Measurements from ENCODE around the gene PDE6B.

Gene PDE6B

DNA sequence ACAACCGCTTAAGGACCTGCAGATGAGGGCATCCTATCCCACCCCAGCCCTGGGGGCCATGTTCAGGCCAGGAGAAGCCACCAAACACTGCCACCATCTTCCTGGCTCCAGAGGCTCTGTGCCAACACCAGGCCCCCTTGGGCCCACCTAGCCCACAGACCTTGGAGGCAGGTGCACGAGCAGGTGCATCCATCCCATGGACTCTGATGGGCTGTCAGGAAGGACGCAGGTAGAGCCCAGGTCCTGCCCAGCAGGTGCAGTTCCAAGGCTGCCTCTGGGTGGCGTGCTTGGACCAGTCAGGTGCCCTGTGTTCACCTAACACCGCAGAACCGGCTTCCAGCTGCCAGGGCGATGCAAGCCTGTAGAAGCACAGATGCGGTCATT lies 22.8 kb upstream of the PDE6B start:
- no peak for TF ChIP-seq TAF1 (IDR thresholded peaks at IDR 0.05; ENCODE audit: borderline replicate concordance, insufficient read depth, low read length)
- peak; percentile 24 for TF ChIP-seq FOXP2 (optimal IDR thresholded peaks at IDR 0.05; ENCODE audit: borderline replicate concordance, extremely low read depth, extremely low read length, insufficient read depth)
- no peak for TF ChIP-seq POLR2AphosphoS5 (IDR thresholded peaks at IDR 0.05; ENCODE audit: low read depth, low read length)
- TF ChIP-seq, protein P1, sequence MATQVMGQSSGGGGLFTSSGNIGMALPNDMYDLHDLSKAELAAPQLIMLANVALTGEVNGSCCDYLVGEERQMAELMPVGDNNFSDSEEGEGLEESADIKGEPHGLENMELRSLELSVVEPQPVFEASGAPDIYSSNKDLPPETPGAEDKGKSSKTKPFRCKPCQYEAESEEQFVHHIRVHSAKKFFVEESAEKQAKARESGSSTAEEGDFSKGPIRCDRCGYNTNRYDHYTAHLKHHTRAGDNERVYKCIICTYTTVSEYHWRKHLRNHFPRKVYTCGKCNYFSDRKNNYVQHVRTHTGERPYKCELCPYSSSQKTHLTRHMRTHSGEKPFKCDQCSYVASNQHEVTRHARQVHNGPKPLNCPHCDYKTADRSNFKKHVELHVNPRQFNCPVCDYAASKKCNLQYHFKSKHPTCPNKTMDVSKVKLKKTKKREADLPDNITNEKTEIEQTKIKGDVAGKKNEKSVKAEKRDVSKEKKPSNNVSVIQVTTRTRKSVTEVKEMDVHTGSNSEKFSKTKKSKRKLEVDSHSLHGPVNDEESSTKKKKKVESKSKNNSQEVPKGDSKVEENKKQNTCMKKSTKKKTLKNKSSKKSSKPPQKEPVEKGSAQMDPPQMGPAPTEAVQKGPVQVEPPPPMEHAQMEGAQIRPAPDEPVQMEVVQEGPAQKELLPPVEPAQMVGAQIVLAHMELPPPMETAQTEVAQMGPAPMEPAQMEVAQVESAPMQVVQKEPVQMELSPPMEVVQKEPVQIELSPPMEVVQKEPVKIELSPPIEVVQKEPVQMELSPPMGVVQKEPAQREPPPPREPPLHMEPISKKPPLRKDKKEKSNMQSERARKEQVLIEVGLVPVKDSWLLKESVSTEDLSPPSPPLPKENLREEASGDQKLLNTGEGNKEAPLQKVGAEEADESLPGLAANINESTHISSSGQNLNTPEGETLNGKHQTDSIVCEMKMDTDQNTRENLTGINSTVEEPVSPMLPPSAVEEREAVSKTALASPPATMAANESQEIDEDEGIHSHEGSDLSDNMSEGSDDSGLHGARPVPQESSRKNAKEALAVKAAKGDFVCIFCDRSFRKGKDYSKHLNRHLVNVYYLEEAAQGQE (IDR thresholded peaks at IDR 0.05; ENCODE audit: insufficient read depth in 1 of 2, low read depth in 2 of 2, low read length in 2 of 2) = no peak
- no peak for TF ChIP-seq SIN3A (IDR thresholded peaks at IDR 0.05; ENCODE audit: borderline replicate concordance, insufficient read depth, low read length)

GRCh38 chr4:604131-604530 lies 21.2 kb upstream of the PDE6B start:
- TF ChIP-seq TAF1 (IDR thresholded peaks at IDR 0.05; ENCODE audit: borderline replicate concordance, insufficient read depth, low read length) (no peak), SIN3A (IDR thresholded peaks at IDR 0.05; ENCODE audit: borderline replicate concordance, insufficient read depth, low read length) (no peak), POLR2AphosphoS5 (IDR thresholded peaks at IDR 0.05; ENCODE audit: low read depth, low read length) (no peak), FOXP2 (optimal IDR thresholded peaks at IDR 0.05; ENCODE audit: borderline replicate concordance, extremely low read depth, extremely low read length, insufficient read depth) (no peak)
- TF ChIP-seq, protein P1 (IDR thresholded peaks at IDR 0.05; ENCODE audit: insufficient read depth in 1 of 2, low read depth in 2 of 2, low read length in 2 of 2) = no peak

DNA sequence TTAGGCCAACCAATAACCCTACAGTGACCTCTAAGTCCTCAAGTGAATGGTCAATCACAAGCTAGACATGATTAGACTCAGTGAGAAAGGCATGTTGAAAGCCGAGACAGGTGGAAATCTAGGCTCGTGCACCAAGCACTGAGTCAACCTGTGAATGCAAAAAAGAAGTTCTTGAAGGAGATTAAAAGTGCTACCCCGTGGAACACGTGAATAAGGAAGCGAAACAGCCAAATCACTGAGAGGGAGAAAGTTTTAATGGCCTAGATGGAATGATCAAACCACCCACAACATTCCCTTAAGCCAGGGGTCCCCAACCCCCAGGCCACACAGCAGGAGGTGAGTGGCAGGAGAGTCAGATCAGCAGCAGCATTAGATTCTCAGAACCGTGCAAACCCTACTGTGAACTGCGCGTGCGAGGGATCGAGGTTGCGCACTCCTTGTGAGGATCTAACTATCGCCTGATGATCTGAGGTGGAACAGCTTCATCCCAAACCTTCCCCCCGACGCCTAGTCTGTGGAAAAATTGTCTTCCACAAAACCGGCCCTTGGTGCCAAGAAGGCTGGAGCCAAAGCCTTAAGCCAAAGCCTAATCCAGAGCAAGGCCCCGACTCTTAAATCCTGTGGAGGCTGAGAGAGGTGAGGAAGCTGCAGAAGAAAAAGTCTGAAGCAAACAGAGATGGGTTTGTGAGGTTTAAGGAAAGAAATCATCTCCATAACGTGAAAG lies 19.5 kb upstream of the PDE6B start:
- TF ChIP-seq TAF1 (IDR thresholded peaks at IDR 0.05; ENCODE audit: borderline replicate concordance, insufficient read depth, low read length) = no peak
- TF ChIP-seq FOXP2 (optimal IDR thresholded peaks at IDR 0.05; ENCODE audit: borderline replicate concordance, extremely low read depth, extremely low read length, insufficient read depth) = no peak
- TF ChIP-seq, protein P1 (IDR thresholded peaks at IDR 0.05; ENCODE audit: insufficient read depth in 1 of 2, low read depth in 2 of 2, low read length in 2 of 2) = no peak
- no peak for TF ChIP-seq POLR2AphosphoS5 (IDR thresholded peaks at IDR 0.05; ENCODE audit: low read depth, low read length)
- TF ChIP-seq SIN3A (IDR thresholded peaks at IDR 0.05; ENCODE audit: borderline replicate concordance, insufficient read depth, low read length) = no peak

- TF ChIP-seq FOXP2 (optimal IDR thresholded peaks at IDR 0.05; ENCODE audit: borderline replicate concordance, extremely low read depth, extremely low read length, insufficient read depth) (no peak), POLR2AphosphoS5 (IDR thresholded peaks at IDR 0.05; ENCODE audit: low read depth, low read length) (no peak)
Measured at GRCh38 chr4:608236-608635, 17.1 kb upstream of the PDE6B start.

DNA sequence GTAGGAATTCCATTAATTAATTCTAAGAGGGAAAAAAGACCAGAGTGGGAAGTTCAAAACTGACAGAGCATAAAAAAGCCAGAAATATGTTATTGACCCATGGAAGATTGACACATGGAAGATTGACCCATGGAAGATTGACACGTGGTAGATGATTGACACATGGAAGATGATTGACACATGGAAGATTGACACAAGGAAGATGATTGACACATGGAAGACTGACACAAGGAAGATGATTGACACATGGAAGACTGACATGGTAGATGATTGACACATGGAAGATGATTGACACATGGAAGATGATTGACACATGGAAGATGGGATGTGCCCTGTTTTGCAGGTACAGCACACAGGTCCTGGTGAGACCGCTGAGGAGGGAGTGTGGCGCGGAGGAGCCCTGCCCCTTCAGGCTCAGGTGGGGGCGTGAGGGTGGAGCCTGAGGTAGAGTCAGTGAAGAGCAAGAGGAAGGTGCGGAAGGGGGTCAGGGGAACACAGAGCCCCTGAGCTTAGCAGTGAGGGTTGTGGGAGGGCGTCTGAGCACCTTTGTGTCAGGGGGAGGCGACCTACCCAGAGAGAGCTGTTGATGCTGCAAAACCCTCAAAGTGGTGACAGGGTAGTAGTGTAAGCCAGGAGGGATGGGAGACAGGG lies 15.8 kb upstream of the PDE6B start:
- TF ChIP-seq, protein P1 (IDR thresholded peaks at IDR 0.05; ENCODE audit: insufficient read depth in 1 of 2, low read depth in 2 of 2, low read length in 2 of 2) = no peak
- TF ChIP-seq SIN3A (IDR thresholded peaks at IDR 0.05; ENCODE audit: borderline replicate concordance, insufficient read depth, low read length) (no peak), TAF1 (IDR thresholded peaks at IDR 0.05; ENCODE audit: borderline replicate concordance, insufficient read depth, low read length) (no peak), POLR2AphosphoS5 (IDR thresholded peaks at IDR 0.05; ENCODE audit: low read depth, low read length) (no peak), FOXP2 (optimal IDR thresholded peaks at IDR 0.05; ENCODE audit: borderline replicate concordance, extremely low read depth, extremely low read length, insufficient read depth) (no peak)
